MM.1S (cell line): ENCODE measurements around the gene KCNMA1.

Experiments
- EZH2 ChIP-seq: fragments of 300-600 bp; sonication (generic); optimal IDR thresholded peaks from 2 replicates; pipeline ENCODE3; 2017; ENCODE audit warnings: low read depth, mild to moderate bottlenecking, antibody characterized with exemption, low read length, mixed read lengths
- TF ChIP-seq, protein P1 (sequence below): fragments of 300-600 bp; sonication (generic); IDR thresholded peaks from 2 replicates; pipeline ENCODE4 v1.5.1; 2016; ENCODE audit warnings: antibody characterized with exemption, low read length, mixed read lengths

DNA sequence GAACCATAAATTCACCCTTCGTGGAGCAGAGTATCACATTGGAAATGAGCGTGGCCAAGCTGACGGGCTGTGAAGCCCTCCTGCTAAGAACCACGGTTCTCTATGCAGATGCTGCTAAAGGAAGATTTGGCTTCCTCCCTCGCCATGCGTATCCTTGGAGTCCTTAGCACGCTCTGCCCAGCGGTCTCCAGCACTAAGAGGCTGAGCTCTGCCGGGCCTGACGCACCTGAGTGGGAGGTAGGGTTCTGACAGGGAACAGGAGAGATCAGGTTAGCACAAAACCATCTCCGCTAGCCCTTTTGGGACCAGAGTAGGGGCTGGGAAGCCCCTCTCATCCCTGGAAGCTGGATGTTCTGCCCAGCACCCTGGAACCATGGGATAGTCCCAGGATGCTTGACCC lies 225.8 kb downstream of the KCNMA1 start:
- TF ChIP-seq, protein P1, sequence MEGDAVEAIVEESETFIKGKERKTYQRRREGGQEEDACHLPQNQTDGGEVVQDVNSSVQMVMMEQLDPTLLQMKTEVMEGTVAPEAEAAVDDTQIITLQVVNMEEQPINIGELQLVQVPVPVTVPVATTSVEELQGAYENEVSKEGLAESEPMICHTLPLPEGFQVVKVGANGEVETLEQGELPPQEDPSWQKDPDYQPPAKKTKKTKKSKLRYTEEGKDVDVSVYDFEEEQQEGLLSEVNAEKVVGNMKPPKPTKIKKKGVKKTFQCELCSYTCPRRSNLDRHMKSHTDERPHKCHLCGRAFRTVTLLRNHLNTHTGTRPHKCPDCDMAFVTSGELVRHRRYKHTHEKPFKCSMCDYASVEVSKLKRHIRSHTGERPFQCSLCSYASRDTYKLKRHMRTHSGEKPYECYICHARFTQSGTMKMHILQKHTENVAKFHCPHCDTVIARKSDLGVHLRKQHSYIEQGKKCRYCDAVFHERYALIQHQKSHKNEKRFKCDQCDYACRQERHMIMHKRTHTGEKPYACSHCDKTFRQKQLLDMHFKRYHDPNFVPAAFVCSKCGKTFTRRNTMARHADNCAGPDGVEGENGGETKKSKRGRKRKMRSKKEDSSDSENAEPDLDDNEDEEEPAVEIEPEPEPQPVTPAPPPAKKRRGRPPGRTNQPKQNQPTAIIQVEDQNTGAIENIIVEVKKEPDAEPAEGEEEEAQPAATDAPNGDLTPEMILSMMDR, result no peak
- TF ChIP-seq EZH2, result no peak
